Measurements from ENCODE around the gene KRTAP1-3.
"Not testable (repeated sequence)": the region's sequence is repeated elsewhere in the genome, so short reads cannot be mapped to it uniquely, and the experiment has no call there.

The KRTAP1-3 gene

GRCh38 chr17:41008811-41009210 lies 25.9 kb downstream of the KRTAP1-3 start, which contains the start of gene KRTAP3-1:
KRTAP3-1 (minus strand) TSS chr17:41009128; CDS start chr17:41009074, 54 bp downstream.
- no peak within 1 kb of the TSS for H3K4me3 ChIP-seq (ENCODE audit: low read length)
- 82% methylated on average over 6 of the region's 8 CpGs for WGBS
- H3K4me1 ChIP-seq (ENCODE audit: insufficient read depth, low read length) = peaks cover 17% of the 10 kb centered on the region

GRCh38 chr17:41004397-41004796 lies 30.3 kb downstream of the KRTAP1-3 start:
- peaks cover 11% of the 10 kb centered on the region for H3K4me1 ChIP-seq (ENCODE audit: insufficient read depth, low read length)
- 91% methylated on average over 3 of the region's 3 CpGs for WGBS

More at GRCh38 chr17:41008811-41009210, 25.9 kb downstream of the KRTAP1-3 start, which contains the start of gene KRTAP3-1:
- no peak within 1 kb of the TSS for H3K9ac ChIP-seq (ENCODE audit: low read depth, low read length)
- H3K27ac ChIP-seq (ENCODE audit: low read depth, low read length) = no peak within 1 kb of the TSS; the same call in 1 of the 2 replicates
- no peaks in the 10 kb centered on the region for H3K27me3 ChIP-seq (ENCODE audit: insufficient read depth, low read length)
- H3K36me3 ChIP-seq (ENCODE audit: insufficient read depth, low read length) = no peaks in the 10 kb centered on the region
- no peaks in the 10 kb centered on the region for H3K9me3 ChIP-seq (ENCODE audit: insufficient read depth, low read depth, low read length)

DNA sequence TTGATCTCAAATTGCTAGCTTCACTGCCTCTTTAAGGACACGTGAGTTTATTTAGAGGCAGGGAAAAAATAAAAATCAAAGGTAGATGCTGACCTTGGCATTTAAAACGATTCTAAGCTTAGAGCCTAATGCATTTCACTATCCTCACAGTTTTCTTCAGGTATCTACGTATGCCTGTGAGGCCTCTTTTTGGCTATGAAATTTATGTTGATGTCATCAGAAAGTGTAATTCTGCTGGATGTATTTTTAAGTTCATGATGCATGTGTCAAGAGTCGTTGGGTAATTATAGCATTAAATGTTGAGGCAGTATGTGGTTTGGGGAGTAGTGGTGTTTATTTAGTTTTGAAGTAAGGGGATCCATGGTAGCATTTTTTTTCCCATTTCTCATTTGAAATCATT lies 30.7 kb downstream of the KRTAP1-3 start:
- WGBS = 90% methylated on average over 4 of the region's 4 CpGs
- Histone ChIP-seq H3K9ac (ENCODE audit: low read depth, low read length) (no peak overlapping the region), H3K36me3 (ENCODE audit: insufficient read depth, low read length) (no peaks in the 10 kb centered on the region), H3K9me3 (ENCODE audit: insufficient read depth, low read depth, low read length) (no peaks in the 10 kb centered on the region), H3K4me1 (ENCODE audit: insufficient read depth, low read length) (peaks cover 6% of the 10 kb centered on the region), H3K4me3 (ENCODE audit: low read length) (no peak overlapping the region), H3K27ac (ENCODE audit: low read depth, low read length) (no peak overlapping the region), H3K27me3 (ENCODE audit: insufficient read depth, low read length) (no peaks in the 10 kb centered on the region)

More at GRCh38 chr17:41004397-41004796, 30.3 kb downstream of the KRTAP1-3 start:
- Histone ChIP-seq H3K27ac (ENCODE audit: low read depth, low read length) (no peak overlapping the region), H3K27me3 (ENCODE audit: insufficient read depth, low read length) (no peaks in the 10 kb centered on the region), H3K9ac (ENCODE audit: low read depth, low read length) (no peak overlapping the region), H3K4me3 (ENCODE audit: low read length) (no peak overlapping the region), H3K9me3 (ENCODE audit: insufficient read depth, low read depth, low read length) (no peaks in the 10 kb centered on the region), H3K36me3 (ENCODE audit: insufficient read depth, low read length) (no peaks in the 10 kb centered on the region)

DNA sequence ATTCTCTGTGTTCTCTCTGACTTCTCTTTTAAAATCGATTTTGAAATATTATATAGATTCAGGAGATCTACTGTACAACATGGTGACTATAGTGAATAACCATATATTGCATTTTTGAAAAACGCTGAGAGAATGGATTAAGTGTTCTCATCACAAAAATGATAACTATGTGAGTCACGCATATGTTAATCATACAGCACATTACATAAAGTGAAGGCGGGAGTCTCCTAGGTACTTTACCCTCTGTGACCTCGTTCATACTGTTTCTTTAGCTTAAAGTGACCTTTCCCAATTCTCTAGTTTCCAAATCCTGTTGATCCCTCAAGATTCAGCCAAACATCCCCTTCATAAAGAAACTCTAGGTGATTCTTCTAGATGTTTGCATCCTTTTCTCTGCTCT lies 31.9 kb downstream of the KRTAP1-3 start:
- Histone ChIP-seq H3K9me3 (ENCODE audit: insufficient read depth, low read depth, low read length) (no peaks in the 10 kb centered on the region), H3K27me3 (ENCODE audit: insufficient read depth, low read length) (no peaks in the 10 kb centered on the region), H3K4me3 (ENCODE audit: low read length) (no peak overlapping the region), H3K36me3 (ENCODE audit: insufficient read depth, low read length) (no peaks in the 10 kb centered on the region), H3K9ac (ENCODE audit: low read depth, low read length) (no peak overlapping the region), H3K4me1 (ENCODE audit: insufficient read depth, low read length) (no peaks in the 10 kb centered on the region), H3K27ac (ENCODE audit: low read depth, low read length) (no peak overlapping the region)
- 78% methylated on average over 4 of the region's 5 CpGs for WGBS

DNA sequence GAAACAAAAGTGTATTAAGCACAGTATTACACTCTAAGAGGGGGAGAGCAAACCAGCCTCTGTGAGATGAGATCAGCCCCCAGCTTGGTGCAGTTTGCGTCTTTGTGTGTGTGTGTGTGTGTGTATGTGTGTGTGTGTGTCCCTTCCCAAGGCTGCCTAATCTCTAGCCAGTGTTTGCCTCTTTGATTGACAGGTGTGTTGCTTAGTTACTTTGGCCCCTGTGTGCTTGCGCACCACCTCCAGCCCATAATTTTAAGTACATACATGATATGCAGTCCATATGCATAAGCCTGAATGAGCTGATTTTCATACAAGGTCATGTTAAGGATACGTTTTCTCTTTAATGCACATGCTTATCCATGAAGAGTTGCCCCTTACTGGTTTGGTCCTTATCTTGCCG lies 32.9 kb downstream of the KRTAP1-3 start:
- Histone ChIP-seq H3K9me3 (ENCODE audit: insufficient read depth, low read depth, low read length) (no peaks in the 10 kb centered on the region), H3K27me3 (ENCODE audit: insufficient read depth, low read length) (no peaks in the 10 kb centered on the region), H3K4me3 (ENCODE audit: low read length) (no peak overlapping the region), H3K4me1 (ENCODE audit: insufficient read depth, low read length) (no peaks in the 10 kb centered on the region), H3K36me3 (ENCODE audit: insufficient read depth, low read length) (no peaks in the 10 kb centered on the region), H3K27ac (ENCODE audit: low read depth, low read length) (no peak overlapping the region), H3K9ac (ENCODE audit: low read depth, low read length) (no peak overlapping the region)
- 92% methylated on average over 4 of the region's 4 CpGs for WGBS

- not testable (repeated sequence) for H3K4me1 ChIP-seq (ENCODE audit: insufficient read depth, low read length); H3K27ac ChIP-seq (ENCODE audit: low read depth, low read length); H3K9me3 ChIP-seq (ENCODE audit: insufficient read depth, low read depth, low read length); H3K27me3 ChIP-seq (ENCODE audit: insufficient read depth, low read length); H3K9ac ChIP-seq (ENCODE audit: low read depth, low read length); H3K36me3 ChIP-seq (ENCODE audit: insufficient read depth, low read length); H3K4me3 ChIP-seq (ENCODE audit: low read length)
- 95% methylated on average over 6 of the region's 6 CpGs for WGBS
These were observed 35.1 kb downstream of the KRTAP1-3 start, which contains the start of gene KRTAP3-2 for GRCh38 chr17:40999563-40999962. KRTAP3-2 (minus strand) TSS chr17:40999906; CDS start chr17:40999853, 53 bp downstream.

DNA sequence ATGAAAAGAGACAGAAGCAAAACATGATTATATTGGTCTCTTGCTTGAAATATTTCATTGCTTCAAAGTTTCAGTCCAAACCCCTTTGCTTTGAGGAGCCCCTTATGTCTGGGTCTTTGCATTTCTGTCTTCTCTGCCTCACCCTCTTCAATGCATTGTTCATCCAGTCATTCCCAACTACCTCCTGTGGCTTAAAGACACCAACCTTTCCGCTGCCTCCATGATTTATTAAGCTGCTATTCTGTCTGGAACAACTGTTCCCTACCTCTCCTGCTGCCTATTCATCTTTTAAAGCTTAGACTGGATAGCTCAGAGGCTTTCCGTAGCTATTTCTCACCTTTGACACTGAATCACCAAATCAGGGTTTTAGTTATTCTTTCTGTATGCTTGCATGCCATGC lies 37.3 kb downstream of the KRTAP1-3 start:
- 85% methylated on average over 2 of the region's 2 CpGs for WGBS
- Histone ChIP-seq H3K9ac (ENCODE audit: low read depth, low read length) (no peak overlapping the region), H3K27me3 (ENCODE audit: insufficient read depth, low read length) (no peaks in the 10 kb centered on the region), H3K36me3 (ENCODE audit: insufficient read depth, low read length) (no peaks in the 10 kb centered on the region), H3K9me3 (ENCODE audit: insufficient read depth, low read depth, low read length) (no peaks in the 10 kb centered on the region), H3K4me1 (ENCODE audit: insufficient read depth, low read length) (no peaks in the 10 kb centered on the region), H3K27ac (ENCODE audit: low read depth, low read length) (no peak overlapping the region), H3K4me3 (ENCODE audit: low read length) (no peak overlapping the region)

GRCh38 chr17:40996829-40997228 lies 37.8 kb downstream of the KRTAP1-3 start:
- no peaks in the 10 kb centered on the region for H3K9me3 ChIP-seq (ENCODE audit: insufficient read depth, low read depth, low read length)
- no peak overlapping the region for H3K9ac ChIP-seq (ENCODE audit: low read depth, low read length)
- no peak overlapping the region for H3K4me3 ChIP-seq (ENCODE audit: low read length)
- 99% methylated on average over 3 of the region's 4 CpGs for WGBS
- no peaks in the 10 kb centered on the region for H3K27me3 ChIP-seq (ENCODE audit: insufficient read depth, low read length)
- no peaks in the 10 kb centered on the region for H3K36me3 ChIP-seq (ENCODE audit: insufficient read depth, low read length)
- H3K4me1 ChIP-seq (ENCODE audit: insufficient read depth, low read length) = no peaks in the 10 kb centered on the region
- no peak overlapping the region for H3K27ac ChIP-seq (ENCODE audit: low read depth, low read length)

GRCh38 chr17:40995116-40995515 lies 39.6 kb downstream of the KRTAP1-3 start:
- no CpG with 5 or more reads among the region's 1 CpG for WGBS
- Histone ChIP-seq H3K4me3 (ENCODE audit: low read length) (no peak overlapping the region), H3K9ac (ENCODE audit: low read depth, low read length) (no peak overlapping the region), H3K27ac (ENCODE audit: low read depth, low read length) (no peak overlapping the region), H3K36me3 (ENCODE audit: insufficient read depth, low read length) (no peaks in the 10 kb centered on the region), H3K4me1 (ENCODE audit: insufficient read depth, low read length) (no peaks in the 10 kb centered on the region), H3K9me3 (ENCODE audit: insufficient read depth, low read depth, low read length) (no peaks in the 10 kb centered on the region; the same call in 1 of the 2 replicates), H3K27me3 (ENCODE audit: insufficient read depth, low read length) (no peaks in the 10 kb centered on the region)

- Histone ChIP-seq H3K4me1 (ENCODE audit: insufficient read depth, low read length) (no peaks in the 10 kb centered on the region), H3K27me3 (ENCODE audit: insufficient read depth, low read length) (no peaks in the 10 kb centered on the region), H3K9me3 (ENCODE audit: insufficient read depth, low read depth, low read length) (no peaks in the 10 kb centered on the region; the same call in 1 of the 2 replicates), H3K36me3 (ENCODE audit: insufficient read depth, low read length) (no peaks in the 10 kb centered on the region), H3K4me3 (ENCODE audit: low read length) (no peak within 1 kb of the TSS), H3K9ac (ENCODE audit: low read depth, low read length) (no peak within 1 kb of the TSS), H3K27ac (ENCODE audit: low read depth, low read length) (no peak within 1 kb of the TSS)
- 74% methylated on average over 4 of the region's 4 CpGs for WGBS
These were observed 40.8 kb downstream of the KRTAP1-3 start, which contains the start of gene KRTAP3-3 for GRCh38 chr17:40993839-40994238. KRTAP3-3 (minus strand) TSS chr17:40994164; CDS start chr17:40994097, 67 bp downstream.

DNA sequence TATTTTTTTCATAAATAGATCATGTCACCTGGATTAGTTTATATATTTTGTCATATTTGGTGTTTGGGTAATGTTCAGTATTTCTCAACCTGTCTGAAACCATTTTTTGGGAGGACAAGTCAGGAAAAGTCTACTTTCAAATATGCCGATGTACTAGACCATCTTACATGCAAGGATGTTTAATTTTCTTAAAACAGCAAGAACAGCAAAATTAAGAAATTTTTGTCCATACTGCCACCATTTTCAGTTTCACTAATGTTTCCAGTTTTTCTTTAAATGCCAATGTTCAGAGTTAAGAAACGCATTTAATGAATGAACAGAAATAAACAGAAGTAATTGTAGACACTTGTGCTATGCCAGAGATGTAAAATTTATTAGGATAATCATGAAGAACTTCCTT lies 41.6 kb downstream of the KRTAP1-3 start:
- no peaks in the 10 kb centered on the region; the same call in 1 of the 2 replicates for H3K9me3 ChIP-seq (ENCODE audit: insufficient read depth, low read depth, low read length)
- no peaks in the 10 kb centered on the region for H3K4me1 ChIP-seq (ENCODE audit: insufficient read depth, low read length)
- H3K36me3 ChIP-seq (ENCODE audit: insufficient read depth, low read length) = no peaks in the 10 kb centered on the region
- H3K4me3 ChIP-seq (ENCODE audit: low read length) = no peak overlapping the region
- no peak overlapping the region for H3K9ac ChIP-seq (ENCODE audit: low read depth, low read length)
- WGBS = 92% methylated on average over 2 of the region's 2 CpGs
- no peak overlapping the region for H3K27ac ChIP-seq (ENCODE audit: low read depth, low read length)
- H3K27me3 ChIP-seq (ENCODE audit: insufficient read depth, low read length) = no peaks in the 10 kb centered on the region

GRCh38 chr17:40992666-40993065 lies 42.0 kb downstream of the KRTAP1-3 start:
- no peaks in the 10 kb centered on the region for H3K27me3 ChIP-seq (ENCODE audit: insufficient read depth, low read length)
- H3K27ac ChIP-seq (ENCODE audit: low read depth, low read length) = no peak overlapping the region
- H3K4me1 ChIP-seq (ENCODE audit: insufficient read depth, low read length) = no peaks in the 10 kb centered on the region
- 91% methylated on average over 3 of the region's 3 CpGs for WGBS
- no peak overlapping the region for H3K4me3 ChIP-seq (ENCODE audit: low read length)
- H3K36me3 ChIP-seq (ENCODE audit: insufficient read depth, low read length) = no peaks in the 10 kb centered on the region
- no peaks in the 10 kb centered on the region; the same call in 1 of the 2 replicates for H3K9me3 ChIP-seq (ENCODE audit: insufficient read depth, low read depth, low read length)
- no peak overlapping the region for H3K9ac ChIP-seq (ENCODE audit: low read depth, low read length)

Measured in HUES64 (cell line).